H9 (cell line): ENCODE results near the gene CPLX1. TPM values are rescaled to one million over a fixed set of nuclear protein-coding genes. Genes with fewer than 3 reads are reported as not detected.

Experiments
- DNase-seq: peaks from one replicate; pipeline ENCODE4 v3.0.0-alpha.2; 2017
- H2AFZ ChIP-seq: one replicate; pipeline ENCODE4 v1.6.1; 2013; ENCODE audit warnings: mild to moderate bottlenecking, low read length, control low read depth, moderate library complexity
- H2AK5ac ChIP-seq: 2 replicates; pipeline ENCODE4 v1.6.1; 2013; ENCODE audit warnings: low read length, control low read depth, mixed read lengths; ENCODE audit not compliant: insufficient read length
- H2BK120ac ChIP-seq: one replicate; pipeline ENCODE4 v1.6.1; 2013; ENCODE audit warnings: low read depth, mild to moderate bottlenecking, low read length, control low read depth, inconsistent platforms; ENCODE audit not compliant: poor library complexity, severe bottlenecking
- H2BK12ac ChIP-seq: 2 replicates; pipeline ENCODE4 v1.6.1; 2013; ENCODE audit warnings: low read length, control low read depth, mixed read lengths, low read depth; ENCODE audit not compliant: insufficient read length
- H2BK15ac ChIP-seq: 2 replicates; pipeline ENCODE4 v1.6.1; 2013; ENCODE audit warnings: low read depth, low read length, control low read depth
- H2BK20ac ChIP-seq: one replicate; pipeline ENCODE4 v1.6.1; 2013; ENCODE audit warnings: low read depth, mild to moderate bottlenecking, low read length, control low read depth, inconsistent platforms; ENCODE audit not compliant: poor library complexity, severe bottlenecking
- H2BK5ac ChIP-seq: 2 replicates; pipeline ENCODE4 v1.6.1; 2013; ENCODE audit warnings: low read length, control low read depth, mixed read lengths; ENCODE audit not compliant: insufficient read length
- H3K14ac ChIP-seq: 2 replicates; pipeline ENCODE4 v1.6.1; 2013; ENCODE audit warnings: low read length, control low read depth; ENCODE audit not compliant: insufficient read depth
- H3K18ac ChIP-seq: 2 replicates; pipeline ENCODE4 v1.6.1; 2013; ENCODE audit warnings: low read depth, mild to moderate bottlenecking, mixed read lengths, low read length, control low read depth; ENCODE audit not compliant: insufficient read length
- H3K23ac ChIP-seq: 2 replicates; pipeline ENCODE4 v1.6.1; 2013; ENCODE audit warnings: low read length, control low read depth, mixed read lengths, low read depth; ENCODE audit not compliant: insufficient read length
- H3K23me2 ChIP-seq: 2 replicates; pipeline ENCODE4 v1.6.1; 2013; ENCODE audit warnings: low read depth, mild to moderate bottlenecking, mixed read lengths, low read length, control low read depth; ENCODE audit not compliant: insufficient read length, poor library complexity, severe bottlenecking
- H3K27ac ChIP-seq: 2 replicates; pipeline ENCODE4 v1.5.1; 2013; ENCODE audit warnings: low read length, control low read depth, mixed read lengths, low read depth; ENCODE audit not compliant: insufficient read length
- H3K27me3 ChIP-seq: 2 replicates; pipeline ENCODE4 v1.6.1; 2013; ENCODE audit warnings: low read length, control low read depth, inconsistent platforms; ENCODE audit not compliant: insufficient read depth
- H3K4ac ChIP-seq: 2 replicates; pipeline ENCODE4 v1.6.1; 2013; ENCODE audit warnings: low read depth, mild to moderate bottlenecking, control low read depth, inconsistent platforms, low read length, moderate library complexity
- H3K4me1 ChIP-seq: 2 replicates; pipeline ENCODE4 v1.6.1; 2013; ENCODE audit warnings: low read length, control low read depth, inconsistent platforms; ENCODE audit not compliant: insufficient read depth
- H3K4me2 ChIP-seq: 2 replicates; pipeline ENCODE4 v1.6.1; 2013; ENCODE audit warnings: low read length, control low read depth, mixed read lengths; ENCODE audit not compliant: insufficient read length, insufficient read depth
- H3K56ac ChIP-seq: 2 replicates; pipeline ENCODE4 v1.6.1; 2013; ENCODE audit warnings: low read depth, mild to moderate bottlenecking, mixed read lengths, low read length, control low read depth; ENCODE audit not compliant: insufficient read length
- H3K79me1 ChIP-seq: 2 replicates; pipeline ENCODE4 v1.6.1; 2013; ENCODE audit warnings: low read depth, mild to moderate bottlenecking, moderate library complexity, low read length, control low read depth, inconsistent platforms; ENCODE audit not compliant: insufficient read depth, poor library complexity, severe bottlenecking
- H3K79me2 ChIP-seq: 2 replicates; pipeline ENCODE4 v1.6.1; 2013; ENCODE audit warnings: low read length, control low read depth, inconsistent platforms; ENCODE audit not compliant: insufficient read depth
- H3K9ac ChIP-seq: 2 replicates; pipeline ENCODE4 v1.6.1; 2013; ENCODE audit warnings: low read length, control low read depth, mixed read lengths; ENCODE audit not compliant: insufficient read length; ENCODE audit errors: extremely low read depth
- H3K9me3 ChIP-seq: one replicate; pipeline ENCODE4 v1.6.1; 2013; ENCODE audit warnings: low read depth, low read length, inconsistent platforms; ENCODE audit not compliant: control insufficient read depth
- H3T11ph ChIP-seq: one replicate; pipeline ENCODE4 v1.6.1; 2013; ENCODE audit warnings: mild to moderate bottlenecking, low read length, control low read depth, inconsistent platforms
- H4K20me1 ChIP-seq: one replicate; pipeline ENCODE4 v1.6.1; 2013; ENCODE audit not compliant: control insufficient read depth, insufficient read length, insufficient read depth
- H4K5ac ChIP-seq: 2 replicates; pipeline ENCODE4 v1.6.1; 2013; ENCODE audit warnings: low read depth, mild to moderate bottlenecking, mixed read lengths, low read length, control low read depth; ENCODE audit not compliant: insufficient read length
- H4K8ac ChIP-seq: replicated peaks from 2 replicates; pipeline ENCODE4 v1.6.1; 2013; ENCODE audit warnings: low read length, control low read depth, mixed read lengths, low read depth; ENCODE audit not compliant: insufficient read length
- H4K91ac ChIP-seq: 2 replicates; pipeline ENCODE4 v1.6.1; 2013; ENCODE audit warnings: low read depth, mild to moderate bottlenecking, moderate library complexity, mixed read lengths, low read length, control low read depth; ENCODE audit not compliant: insufficient read length
- H3K27ac Mint-ChIP-seq, 3 experiments: 2 replicates in 2 of 3; 3 replicates in 1 of 3; pipeline ENCODE4 v1.8.0; 2020 to 2021; ENCODE audit warnings: mixed read lengths in 3 of 3, mild to moderate bottlenecking in 1 of 3, moderate library complexity in 1 of 3
- H3K27me3 Mint-ChIP-seq: 2 replicates; pipeline ENCODE4 v1.8.0; 2021; ENCODE audit warnings: low read depth, mild to moderate bottlenecking, moderate library complexity, mixed read lengths
- H3K36me3 Mint-ChIP-seq, 3 experiments: 2 replicates in 2 of 3; 3 replicates in 1 of 3; pipeline ENCODE4 v1.8.0; 2020 to 2021; ENCODE audit warnings: low read depth in 3 of 3, mixed read lengths in 3 of 3; ENCODE audit not compliant: insufficient read depth in 1 of 3
- H3K4me1 Mint-ChIP-seq, 2 experiments: 2 replicates each; pipeline ENCODE4 v1.8.0; 2020; ENCODE audit warnings: mixed read lengths in 2 of 2
- H3K4me3 Mint-ChIP-seq, 2 experiments: 2 replicates in 1 of 2; 3 replicates in 1 of 2; pipeline ENCODE4 v1.8.0; 2020 to 2021; ENCODE audit warnings: mild to moderate bottlenecking in 2 of 2, mixed read lengths in 2 of 2, moderate library complexity in 1 of 2
- H3K9me3 Mint-ChIP-seq, 2 experiments: 2 replicates in 1 of 2; 3 replicates in 1 of 2; pipeline ENCODE4 v1.8.0; 2020; ENCODE audit warnings: mild to moderate bottlenecking in 2 of 2, mixed read lengths in 2 of 2, moderate library complexity in 1 of 2
- WGBS: extraction: QIAGEN DNeasy Blood & Tissue Kit; methylation state at CpG from one replicate; pipeline ENCODE4 v1.1.7; 2013; ENCODE audit warnings: missing lambda C conversion rate, low lambda C conversion rate, mixed read lengths; ENCODE audit not compliant: insufficient read length; ENCODE audit errors: extremely low coverage; 5-methylcytosine and 5-hydroxymethylcytosine counted together
- total RNA-seq: library from RNA; stranded (reverse); gene quantifications from 2 replicates; pipeline ENCODE4 v1.2.1, GENCODE V29; 2021
- TF ChIP-seq, protein P1 (sequence below): fragments of 200-600 bp; sonication (generic); conservative IDR thresholded peaks from 3 replicates; pipeline ENCODE4 v1.8.0; 2021; ENCODE audit warnings: antibody characterized with exemption, mild to moderate bottlenecking

Gene CPLX1
- total RNA-seq, 1 experiment from 2014 or later, result 0.90 TPM

- Histone ChIP-seq H3K27me3 (no peaks in the 10 kb centered on the region), H2AFZ (no peak overlapping the region), H2AK5ac (no peak overlapping the region), H3K23me2 (peaks cover 2% of the 10 kb centered on the region), H2BK20ac (no peak overlapping the region), H3K4me1 (no peaks in the 10 kb centered on the region), H4K91ac (no peak overlapping the region), H2BK15ac (no peak overlapping the region), H2BK120ac (no peak overlapping the region), H4K5ac (no peak overlapping the region), H3K56ac (no peak overlapping the region), H4K20me1 (no peaks in the 10 kb centered on the region), H3K27ac (no peak overlapping the region), H3T11ph (no peak overlapping the region), H3K9ac (no peak overlapping the region), H3K14ac (no peak overlapping the region), H3K4me2 (no peak overlapping the region), H4K8ac (no peak overlapping the region), H3K18ac (no peak overlapping the region), H3K9me3 (no peaks in the 10 kb centered on the region), H3K79me2 (no peaks in the 10 kb centered on the region; the same call in 1 of the 2 replicates), H2BK5ac (no peak overlapping the region), H3K23ac (no peak overlapping the region), H3K4ac (no peak overlapping the region), H2BK12ac (no peak overlapping the region), H3K79me1 (no peaks in the 10 kb centered on the region)
- Mint-ChIP-seq H3K4me1 (no peaks in the 10 kb centered on the region), H3K27me3 (no peaks in the 10 kb centered on the region; the same call in 1 of the 2 replicates), H3K9me3 (peaks cover 3 to 5% of the 10 kb centered on the region in 2 experiments; a peak in 3 of 5 replicates), H3K27ac (0 out of 7 replicates have a peak overlapping the region, but pooled peaks of 1 of the 3 experiments have one; percentile 40), H3K4me3 (no peak overlapping the region), H3K36me3 (peaks cover 25 to 52% (median 45%) of the 10 kb centered on the region in 3 experiments)
- TF ChIP-seq, protein P1, sequence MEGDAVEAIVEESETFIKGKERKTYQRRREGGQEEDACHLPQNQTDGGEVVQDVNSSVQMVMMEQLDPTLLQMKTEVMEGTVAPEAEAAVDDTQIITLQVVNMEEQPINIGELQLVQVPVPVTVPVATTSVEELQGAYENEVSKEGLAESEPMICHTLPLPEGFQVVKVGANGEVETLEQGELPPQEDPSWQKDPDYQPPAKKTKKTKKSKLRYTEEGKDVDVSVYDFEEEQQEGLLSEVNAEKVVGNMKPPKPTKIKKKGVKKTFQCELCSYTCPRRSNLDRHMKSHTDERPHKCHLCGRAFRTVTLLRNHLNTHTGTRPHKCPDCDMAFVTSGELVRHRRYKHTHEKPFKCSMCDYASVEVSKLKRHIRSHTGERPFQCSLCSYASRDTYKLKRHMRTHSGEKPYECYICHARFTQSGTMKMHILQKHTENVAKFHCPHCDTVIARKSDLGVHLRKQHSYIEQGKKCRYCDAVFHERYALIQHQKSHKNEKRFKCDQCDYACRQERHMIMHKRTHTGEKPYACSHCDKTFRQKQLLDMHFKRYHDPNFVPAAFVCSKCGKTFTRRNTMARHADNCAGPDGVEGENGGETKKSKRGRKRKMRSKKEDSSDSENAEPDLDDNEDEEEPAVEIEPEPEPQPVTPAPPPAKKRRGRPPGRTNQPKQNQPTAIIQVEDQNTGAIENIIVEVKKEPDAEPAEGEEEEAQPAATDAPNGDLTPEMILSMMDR, result no peak
- DNase-seq, result no peak
- no CpG with 5 or more reads among the region's 22 CpGs for WGBS
These were observed 82.3 kb downstream of the CPLX1 start for GRCh38 chr4:743463-744211.
